Measurements from ENCODE around the gene MBOAT2. TPM values are rescaled to one million over a fixed set of nuclear protein-coding genes. Genes with fewer than 3 reads are reported as not detected.

MBOAT2 gene
- total and polyA plus RNA-seq, 4 donors = 5.0 to 26.3 (median 15.0) TPM

GRCh38 chr2:8861797-8862196, 141.7 kb downstream of the MBOAT2 start:
- ATAC-seq (ENCODE audit: low FRiP score) = no peak
- H3K4me1 ChIP-seq (ENCODE audit: control insufficient read depth in 1 of 2, insufficient read depth in 2 of 2, low read length in 2 of 2) = no peaks in the 10 kb centered on the region
- H3K9me3 ChIP-seq (ENCODE audit: control insufficient read depth, low read length) = no peaks in the 10 kb centered on the region
- no peak overlapping the region for H3K4me3 ChIP-seq (ENCODE audit: low read length in 2 of 2)
- WGBS, 2 donors = 100% methylated on average over 1 of the region's 1 CpG
- H3K36me3 ChIP-seq (ENCODE audit: control insufficient read depth in 1 of 2, insufficient read depth in 2 of 2, low read length in 1 of 2) = peaks cover 2% of the 10 kb centered on the region in 2 donors
- DNase-seq = no peak
- intact Hi-C loops (cut with DNase I) = no loop called here
- no peak overlapping the region for H3K27ac ChIP-seq (ENCODE audit: low read depth in 1 of 2, low read length in 2 of 2)
- no peaks in the 10 kb centered on the region for H3K27me3 ChIP-seq (ENCODE audit: control insufficient read depth in 1 of 2, insufficient read depth in 2 of 2, low read length in 1 of 2)

- Histone ChIP-seq H3K27ac (ENCODE audit: low read depth in 1 of 2, low read length in 2 of 2) (no peak overlapping the region), H3K9me3 (ENCODE audit: control insufficient read depth, low read length) (no peaks in the 10 kb centered on the region), H3K4me1 (ENCODE audit: control insufficient read depth in 1 of 2, insufficient read depth in 2 of 2, low read length in 2 of 2) (no peaks in the 10 kb centered on the region), H3K27me3 (ENCODE audit: control insufficient read depth in 1 of 2, insufficient read depth in 2 of 2, low read length in 1 of 2) (no peaks in the 10 kb centered on the region), H3K36me3 (ENCODE audit: control insufficient read depth in 1 of 2, insufficient read depth in 2 of 2, low read length in 1 of 2) (peaks cover 0 to 2% of the 10 kb centered on the region in 2 donors), H3K4me3 (ENCODE audit: low read length in 2 of 2) (no peak overlapping the region)
- ATAC-seq (ENCODE audit: low FRiP score) (no peak), DNase-seq (no peak)
- intact Hi-C loops (cut with DNase I) = no loop called here
- 63 to 68% methylated on average over 2 of the region's 2 CpGs for WGBS, 2 donors
Measured at GRCh38 chr2:8860239-8860638, 143.2 kb downstream of the MBOAT2 start.

DNA sequence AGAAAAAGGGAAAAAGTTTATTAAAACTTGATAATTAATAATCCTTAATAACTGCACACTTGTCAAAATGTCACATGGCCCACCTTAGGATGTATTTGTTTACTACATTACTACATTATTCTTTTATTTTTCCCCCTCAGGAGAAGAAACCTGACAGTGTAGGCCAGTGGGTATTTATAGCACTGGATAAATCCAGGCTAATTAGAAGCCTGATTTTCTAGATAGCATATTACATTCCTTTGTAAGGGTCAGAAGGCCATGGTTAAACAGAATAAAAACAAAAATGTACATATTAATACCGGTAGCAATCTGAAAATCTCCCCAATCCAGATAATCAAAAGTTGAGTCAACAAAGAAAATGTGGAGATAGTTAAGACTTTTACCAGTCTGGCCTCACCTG, 144.6 kb downstream of the MBOAT2 start:
- no peak overlapping the region for H3K4me3 ChIP-seq (ENCODE audit: low read length in 2 of 2)
- peaks cover 0 to 2% of the 10 kb centered on the region in 2 donors for H3K36me3 ChIP-seq (ENCODE audit: control insufficient read depth in 1 of 2, insufficient read depth in 2 of 2, low read length in 1 of 2)
- no peak overlapping the region for H3K27ac ChIP-seq (ENCODE audit: low read depth in 1 of 2, low read length in 2 of 2)
- ATAC-seq (ENCODE audit: low FRiP score) (no peak), DNase-seq (no peak)
- H3K4me1 ChIP-seq (ENCODE audit: control insufficient read depth in 1 of 2, insufficient read depth in 2 of 2, low read length in 2 of 2) = no peaks in the 10 kb centered on the region
- intact Hi-C loops (cut with DNase I) = no loop called here
- no peaks in the 10 kb centered on the region for H3K9me3 ChIP-seq (ENCODE audit: control insufficient read depth, low read length)
- WGBS, 2 donors = 65 to 72% methylated on average over 1 of the region's 1 CpG
- no peaks in the 10 kb centered on the region for H3K27me3 ChIP-seq (ENCODE audit: control insufficient read depth in 1 of 2, insufficient read depth in 2 of 2, low read length in 1 of 2)

DNA sequence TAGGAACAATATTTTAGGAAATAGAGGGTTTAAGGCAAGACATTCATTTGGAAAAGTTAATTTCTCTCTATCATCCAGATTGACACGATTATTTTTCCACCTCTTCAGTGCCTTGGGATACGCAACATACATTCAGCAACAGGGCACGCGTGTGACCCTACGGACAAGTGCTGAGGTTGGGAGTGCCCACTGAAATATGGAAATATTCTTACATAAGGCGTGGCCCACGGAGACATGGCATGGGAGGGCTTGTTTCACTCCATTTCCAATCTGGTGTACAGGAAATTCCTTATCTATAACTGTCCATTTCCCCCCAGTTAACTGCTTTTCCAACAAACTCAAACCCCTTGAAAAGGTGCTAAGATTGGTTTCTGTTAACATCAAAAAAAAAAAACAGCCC, 145.2 kb downstream of the MBOAT2 start:
- Histone ChIP-seq H3K27ac (ENCODE audit: low read depth in 1 of 2, low read length in 2 of 2) (no peak overlapping the region), H3K36me3 (ENCODE audit: control insufficient read depth in 1 of 2, insufficient read depth in 2 of 2, low read length in 1 of 2) (peaks cover 0 to 2% of the 10 kb centered on the region in 2 donors), H3K4me3 (ENCODE audit: low read length in 2 of 2) (no peak overlapping the region), H3K27me3 (ENCODE audit: control insufficient read depth in 1 of 2, insufficient read depth in 2 of 2, low read length in 1 of 2) (no peaks in the 10 kb centered on the region), H3K9me3 (ENCODE audit: control insufficient read depth, low read length) (no peaks in the 10 kb centered on the region), H3K4me1 (ENCODE audit: control insufficient read depth in 1 of 2, insufficient read depth in 2 of 2, low read length in 2 of 2) (no peaks in the 10 kb centered on the region)
- DNase-seq (no peak), ATAC-seq (ENCODE audit: low FRiP score) (no peak)
- 96% methylated on average over 7 of the region's 7 CpGs for WGBS, 2 donors
- intact Hi-C loops (cut with DNase I) = no loop called here

DNA sequence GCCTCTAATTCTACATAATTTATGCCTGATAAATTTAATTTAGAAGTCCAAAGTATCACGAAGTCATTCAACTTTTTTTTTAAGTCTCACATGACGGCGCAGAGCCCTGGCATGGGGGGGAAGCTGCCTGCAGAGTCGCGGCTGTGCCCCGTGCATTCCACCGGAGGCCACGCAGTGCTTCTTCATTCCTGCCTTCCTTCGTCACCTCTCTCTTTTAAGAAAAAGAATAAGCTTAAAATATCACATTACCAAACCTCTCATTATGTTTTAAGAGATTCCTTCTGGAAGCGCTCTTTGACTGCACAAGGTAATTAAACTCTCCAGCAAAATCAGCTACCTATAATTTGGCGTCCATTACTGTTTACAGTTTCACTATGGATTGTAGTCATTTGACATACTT, 145.8 kb downstream of the MBOAT2 start:
- intact Hi-C loops (cut with DNase I) = no loop called here

GRCh38 chr2:8856176-8856575, 147.3 kb downstream of the MBOAT2 start:
- ATAC-seq (ENCODE audit: low FRiP score) = no peak
- no peaks in the 10 kb centered on the region for H3K4me1 ChIP-seq (ENCODE audit: control insufficient read depth in 1 of 2, insufficient read depth in 2 of 2, low read length in 2 of 2)
- no peaks in the 10 kb centered on the region for H3K9me3 ChIP-seq (ENCODE audit: control insufficient read depth, low read length)
- no peak for DNase-seq
- no peak overlapping the region for H3K4me3 ChIP-seq (ENCODE audit: low read length in 2 of 2)
- H3K27me3 ChIP-seq (ENCODE audit: control insufficient read depth in 1 of 2, insufficient read depth in 2 of 2, low read length in 1 of 2) = no peaks in the 10 kb centered on the region
- WGBS, 2 donors = 95 to 97% methylated on average over 2 of the region's 2 CpGs
- peaks cover 0 to 2% of the 10 kb centered on the region in 2 donors for H3K36me3 ChIP-seq (ENCODE audit: control insufficient read depth in 1 of 2, insufficient read depth in 2 of 2, low read length in 1 of 2)
- no peak overlapping the region for H3K27ac ChIP-seq (ENCODE audit: low read depth in 1 of 2, low read length in 2 of 2)
- intact Hi-C loops (cut with DNase I) = no loop called here

More for the DNA sequence above, 145.8 kb downstream of the MBOAT2 start:
- H3K27ac ChIP-seq (ENCODE audit: low read depth in 1 of 2, low read length in 2 of 2) = no peak overlapping the region
- H3K36me3 ChIP-seq (ENCODE audit: control insufficient read depth in 1 of 2, insufficient read depth in 2 of 2, low read length in 1 of 2) = peaks cover 0 to 2% of the 10 kb centered on the region in 2 donors
- H3K4me3 ChIP-seq (ENCODE audit: low read length in 2 of 2) = no peak overlapping the region
- DNase-seq = no peak
- H3K27me3 ChIP-seq (ENCODE audit: control insufficient read depth in 1 of 2, insufficient read depth in 2 of 2, low read length in 1 of 2) = no peaks in the 10 kb centered on the region
- no peaks in the 10 kb centered on the region for H3K9me3 ChIP-seq (ENCODE audit: control insufficient read depth, low read length)
- WGBS, 2 donors = 90% methylated on average over 11 of the region's 11 CpGs
- ATAC-seq (ENCODE audit: low FRiP score) = no peak
- H3K4me1 ChIP-seq (ENCODE audit: control insufficient read depth in 1 of 2, insufficient read depth in 2 of 2, low read length in 2 of 2) = no peaks in the 10 kb centered on the region

DNA sequence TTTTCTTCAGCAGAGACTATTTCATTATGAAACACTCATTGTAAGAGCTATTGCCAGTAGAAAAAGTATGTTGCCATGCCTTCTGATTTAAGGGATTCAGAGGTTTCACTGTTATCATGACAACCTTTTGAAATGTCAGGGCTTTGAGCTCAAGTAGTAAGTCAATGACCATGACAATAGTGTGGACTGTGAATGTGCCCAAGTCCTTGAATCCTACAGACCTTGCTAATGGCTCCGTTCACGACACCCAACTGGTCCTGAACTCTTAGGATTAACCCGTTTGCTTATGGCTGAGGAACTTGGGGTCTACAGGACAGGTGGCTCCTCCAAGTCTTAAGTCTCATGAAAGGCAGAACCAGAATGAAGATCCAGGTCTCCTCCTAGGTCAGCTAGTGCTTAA, 148.5 kb downstream of the MBOAT2 start:
- Histone ChIP-seq H3K4me3 (ENCODE audit: low read length in 2 of 2) (no peak overlapping the region), H3K9me3 (ENCODE audit: control insufficient read depth, low read length) (no peaks in the 10 kb centered on the region), H3K36me3 (ENCODE audit: control insufficient read depth in 1 of 2, insufficient read depth in 2 of 2, low read length in 1 of 2) (peaks cover 0 to 2% of the 10 kb centered on the region in 2 donors), H3K4me1 (ENCODE audit: control insufficient read depth in 1 of 2, insufficient read depth in 2 of 2, low read length in 2 of 2) (no peaks in the 10 kb centered on the region), H3K27ac (ENCODE audit: low read depth in 1 of 2, low read length in 2 of 2) (no peak overlapping the region), H3K27me3 (ENCODE audit: control insufficient read depth in 1 of 2, insufficient read depth in 2 of 2, low read length in 1 of 2) (no peaks in the 10 kb centered on the region)
- ATAC-seq (ENCODE audit: low FRiP score) (no peak), DNase-seq (no peak)
- 93 to 95% methylated on average over 3 of the region's 3 CpGs for WGBS, 2 donors
- intact Hi-C loops (cut with DNase I) = no loop called here

DNA sequence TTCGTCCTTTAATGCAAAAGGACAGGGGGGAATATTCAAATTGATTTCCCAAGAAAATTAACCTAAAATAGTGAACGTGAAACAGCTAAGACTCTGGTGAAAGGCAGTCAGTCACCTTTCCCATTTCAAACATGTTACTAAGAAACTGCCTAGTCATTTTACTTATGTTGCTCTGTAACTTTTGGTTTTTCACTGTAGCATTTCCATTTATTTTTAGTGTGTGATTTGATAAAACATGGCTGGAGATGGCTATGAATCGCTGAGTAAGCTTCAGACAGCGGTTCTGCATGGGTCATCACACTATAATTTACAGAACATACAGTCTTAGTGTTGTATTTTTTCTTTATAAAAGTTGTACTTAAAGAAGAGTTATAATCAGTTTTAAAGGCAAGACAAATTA, 150.1 kb downstream of the MBOAT2 start:
- Histone ChIP-seq H3K27me3 (ENCODE audit: control insufficient read depth in 1 of 2, insufficient read depth in 2 of 2, low read length in 1 of 2) (no peaks in the 10 kb centered on the region), H3K9me3 (ENCODE audit: control insufficient read depth, low read length) (no peaks in the 10 kb centered on the region), H3K36me3 (ENCODE audit: control insufficient read depth in 1 of 2, insufficient read depth in 2 of 2, low read length in 1 of 2) (peaks cover 0 to 2% of the 10 kb centered on the region in 2 donors), H3K4me1 (ENCODE audit: control insufficient read depth in 1 of 2, insufficient read depth in 2 of 2, low read length in 2 of 2) (no peaks in the 10 kb centered on the region), H3K4me3 (ENCODE audit: low read length in 2 of 2) (no peak overlapping the region), H3K27ac (ENCODE audit: low read depth in 1 of 2, low read length in 2 of 2) (no peak overlapping the region)
- no peak for DNase-seq
- 80 to 86% methylated on average over 4 of the region's 4 CpGs for WGBS, 2 donors
- ATAC-seq (ENCODE audit: low FRiP score) = no peak
- intact Hi-C loops (cut with DNase I) = no loop called here

DNA sequence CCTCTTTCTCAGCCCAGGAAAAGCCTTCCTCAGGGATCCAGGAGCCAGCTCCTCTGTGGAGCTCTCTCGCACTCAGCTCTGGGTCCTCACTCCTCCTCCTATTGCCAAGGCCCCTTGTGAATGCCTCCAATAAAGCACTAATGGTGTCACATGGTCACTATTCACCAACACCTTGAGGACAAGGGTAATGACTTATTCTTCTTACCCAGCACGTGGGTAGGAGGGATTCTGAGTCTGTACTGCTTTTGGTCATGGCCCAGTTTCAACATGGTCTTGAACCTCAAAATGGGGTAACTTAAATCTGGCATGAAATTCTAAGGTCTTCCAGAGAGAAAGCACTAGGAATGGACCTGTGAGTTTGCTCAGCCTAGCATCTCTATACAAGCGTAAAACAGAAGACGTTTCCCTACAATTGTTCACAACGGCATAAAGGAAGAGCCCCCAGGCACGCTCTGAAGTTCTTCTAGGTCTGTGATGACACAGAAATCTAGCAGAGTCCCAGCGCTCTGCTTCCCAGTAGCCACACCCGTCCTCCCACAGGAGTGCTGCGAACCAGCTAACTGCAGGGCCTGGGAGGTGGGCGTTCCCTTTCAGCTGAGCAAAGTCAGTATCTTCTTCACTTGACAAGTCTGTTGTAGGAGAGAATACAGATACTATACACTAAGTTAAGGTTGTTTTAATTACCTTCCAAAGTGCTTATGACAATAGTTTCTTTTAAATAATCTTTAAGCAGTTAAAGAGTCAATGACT, 151.5 kb downstream of the MBOAT2 start:
- WGBS, 2 donors = 89 to 91% methylated on average over 10 of the region's 10 CpGs
- ATAC-seq (ENCODE audit: low FRiP score) = no peak

More for the DNA sequence above, 151.5 kb downstream of the MBOAT2 start:
- no peak overlapping the region for H3K27ac ChIP-seq (ENCODE audit: low read depth in 1 of 2, low read length in 2 of 2)
- peaks cover 0 to under 1% of the 10 kb centered on the region in 2 donors for H3K36me3 ChIP-seq (ENCODE audit: control insufficient read depth in 1 of 2, insufficient read depth in 2 of 2, low read length in 1 of 2)
- intact Hi-C loops (cut with DNase I) = no loop called here
- DNase-seq = no peak
- H3K9me3 ChIP-seq (ENCODE audit: control insufficient read depth, low read length) = no peaks in the 10 kb centered on the region
- H3K4me3 ChIP-seq (ENCODE audit: low read length in 2 of 2) = no peak overlapping the region
- no peaks in the 10 kb centered on the region for H3K27me3 ChIP-seq (ENCODE audit: control insufficient read depth in 1 of 2, insufficient read depth in 2 of 2, low read length in 1 of 2)
- no peaks in the 10 kb centered on the region for H3K4me1 ChIP-seq (ENCODE audit: control insufficient read depth in 1 of 2, insufficient read depth in 2 of 2, low read length in 2 of 2)
